Loucy (cell line): ENCODE results near the gene ZNF689.

Source experiments
- CTCF ChIP-seq: fragments of 200-600 bp; sonication (generic); conservative IDR thresholded peaks from 2 replicates; pipeline ENCODE4 v1.5.1; 2014; ENCODE audit warnings: mild to moderate bottlenecking, antibody characterized with exemption, low read length
- EZH2phosphoT487 ChIP-seq: fragments of 200-600 bp; IDR thresholded peaks from 2 replicates; pipeline ENCODE4 v1.6.1; 2018; ENCODE audit warnings: antibody characterized with exemption, mild to moderate bottlenecking, moderate library complexity, borderline replicate concordance

- no peak for TF ChIP-seq CTCF
- TF ChIP-seq EZH2phosphoT487, result no peak
These were observed 54.7 kb downstream of the ZNF689 start for GRCh38 chr16:30555315-30556124.
